OCI-LY3 (cell line): ENCODE data around the gene PITPNC1.

Source experiments
- H2AFZ ChIP-seq: fragments of 200-600, 300-600 bp; shearing (Covaris generic); 2 replicates; pipeline ENCODE4 v1.6.0; 2014; ENCODE audit warnings: antibody characterized with exemption, low read depth, low read length
- H3K27ac ChIP-seq: fragments of 200-600, 300-600 bp; sonication (generic); 2 replicates; pipeline ENCODE4 v1.5.1; 2014; ENCODE audit warnings: mild to moderate bottlenecking, low read length, moderate library complexity, mixed read lengths
- H3K27me3 ChIP-seq: fragments of 200-600, 300-600 bp; sonication (generic); 2 replicates; pipeline ENCODE4 v1.6.1; 2014; ENCODE audit warnings: low read depth, low read length, mixed read lengths
- H3K36me3 ChIP-seq: fragments of 200-600, 300-600 bp; sonication (generic); replicated peaks from 2 replicates; pipeline ENCODE3; 2014; ENCODE audit warnings: low read depth, low read length, mixed read lengths
- H3K4me1 ChIP-seq: fragments of 300-600, 200-600 bp; sonication (generic); 2 replicates; pipeline ENCODE4 v1.6.1; 2014; ENCODE audit warnings: low read length, mixed read lengths
- H3K4me2 ChIP-seq: fragments of 200-600, 300-600 bp; sonication (generic); 2 replicates; pipeline ENCODE4 v1.6.1; 2014; ENCODE audit warnings: low read length, mixed read lengths
- H3K4me3 ChIP-seq: fragments of 300-600, 200-600 bp; sonication (generic); 2 replicates; pipeline ENCODE4 v1.5.1; 2014; ENCODE audit warnings: antibody characterized with exemption, mild to moderate bottlenecking, low read length, moderate library complexity
- H3K79me2 ChIP-seq: fragments of 300-600, 200-600 bp; shearing (Covaris generic); 2 replicates; pipeline ENCODE4 v1.6.1; 2014; ENCODE audit warnings: mild to moderate bottlenecking, low read length, mixed read lengths
- H3K9ac ChIP-seq: fragments of 300-600, 200-600 bp; shearing (Covaris generic); 2 replicates; pipeline ENCODE4 v1.6.0; 2014; ENCODE audit warnings: mild to moderate bottlenecking, low read length, moderate library complexity
- H3K9me3 ChIP-seq: fragments of 200-600, 300-600 bp; shearing (Covaris generic); 2 replicates; pipeline ENCODE4 v1.6.1; 2014; ENCODE audit warnings: low read length, mixed read lengths; ENCODE audit not compliant: insufficient read depth
- H4K20me1 ChIP-seq: fragments of 200-600, 300-600 bp; sonication (generic); 2 replicates; pipeline ENCODE4 v1.6.1; 2016; ENCODE audit warnings: low read length, mixed read lengths; ENCODE audit not compliant: insufficient read depth
- EZH2phosphoT487 ChIP-seq: fragments of 200-600 bp; shearing (Covaris generic); IDR thresholded peaks from 2 replicates; pipeline ENCODE4 v1.6.1; 2018; ENCODE audit warnings: antibody characterized with exemption, mixed run types, low read depth
- TF ChIP-seq, protein P1 (sequence below): fragments of 200-600, 300-600 bp; sonication (generic); IDR thresholded peaks from 2 replicates; pipeline ENCODE4 v1.5.1; 2014; ENCODE audit warnings: antibody characterized with exemption, low read length, low read depth

The PITPNC1 gene

DNA sequence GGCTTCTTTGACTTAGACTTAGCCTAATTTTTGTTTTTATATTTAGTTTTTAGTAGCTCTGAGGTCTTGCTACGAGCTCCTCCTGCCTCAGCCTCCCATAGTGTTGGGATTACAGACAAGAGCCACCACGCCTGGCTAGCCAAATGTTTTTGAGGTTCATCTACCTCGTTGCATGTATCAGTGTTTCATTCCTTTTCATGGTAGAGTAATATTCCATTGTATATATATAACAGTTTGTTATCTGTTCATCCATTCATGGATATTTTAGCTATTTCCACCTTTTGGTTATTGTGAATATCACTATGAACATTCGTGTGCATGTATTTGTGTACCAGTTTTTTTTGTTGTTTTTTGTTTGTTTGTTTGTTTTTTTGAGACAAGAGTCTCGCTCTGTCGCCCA is 352.8 kb downstream of the PITPNC1 start:
- TF ChIP-seq EZH2phosphoT487, result no peak
- TF ChIP-seq, protein P1, sequence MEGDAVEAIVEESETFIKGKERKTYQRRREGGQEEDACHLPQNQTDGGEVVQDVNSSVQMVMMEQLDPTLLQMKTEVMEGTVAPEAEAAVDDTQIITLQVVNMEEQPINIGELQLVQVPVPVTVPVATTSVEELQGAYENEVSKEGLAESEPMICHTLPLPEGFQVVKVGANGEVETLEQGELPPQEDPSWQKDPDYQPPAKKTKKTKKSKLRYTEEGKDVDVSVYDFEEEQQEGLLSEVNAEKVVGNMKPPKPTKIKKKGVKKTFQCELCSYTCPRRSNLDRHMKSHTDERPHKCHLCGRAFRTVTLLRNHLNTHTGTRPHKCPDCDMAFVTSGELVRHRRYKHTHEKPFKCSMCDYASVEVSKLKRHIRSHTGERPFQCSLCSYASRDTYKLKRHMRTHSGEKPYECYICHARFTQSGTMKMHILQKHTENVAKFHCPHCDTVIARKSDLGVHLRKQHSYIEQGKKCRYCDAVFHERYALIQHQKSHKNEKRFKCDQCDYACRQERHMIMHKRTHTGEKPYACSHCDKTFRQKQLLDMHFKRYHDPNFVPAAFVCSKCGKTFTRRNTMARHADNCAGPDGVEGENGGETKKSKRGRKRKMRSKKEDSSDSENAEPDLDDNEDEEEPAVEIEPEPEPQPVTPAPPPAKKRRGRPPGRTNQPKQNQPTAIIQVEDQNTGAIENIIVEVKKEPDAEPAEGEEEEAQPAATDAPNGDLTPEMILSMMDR, result no peak
- Histone ChIP-seq H3K9me3 (no peaks in the 10 kb centered on the region), H2AFZ (no peak overlapping the region), H3K79me2 (peaks cover 29% of the 10 kb centered on the region), H3K4me3 (no peak overlapping the region), H3K27me3 (no peaks in the 10 kb centered on the region), H3K4me2 (no peak overlapping the region), H3K36me3 (peaks cover 63% of the 10 kb centered on the region), H3K27ac (no peak overlapping the region), H3K9ac (no peak overlapping the region), H4K20me1 (no peaks in the 10 kb centered on the region), H3K4me1 (no peaks in the 10 kb centered on the region)

DNA sequence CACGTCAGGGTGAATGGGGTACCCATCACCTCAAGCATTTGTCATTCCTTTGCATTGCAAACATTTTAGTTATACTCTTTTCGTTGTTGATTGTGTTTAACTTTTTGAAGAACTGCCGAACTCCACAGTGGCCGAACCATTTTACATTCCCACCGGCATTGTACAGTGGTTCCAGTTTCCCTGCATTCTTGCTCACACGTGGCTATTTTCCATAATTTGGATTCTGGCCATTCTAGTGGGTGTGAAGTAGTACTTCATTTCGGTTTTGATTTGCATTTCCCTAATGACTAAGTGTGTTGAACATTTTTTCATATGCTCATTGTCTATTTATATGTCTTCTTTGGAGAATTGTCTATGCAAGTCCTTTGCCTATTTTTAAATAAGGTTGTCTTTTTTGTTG is 353.6 kb downstream of the PITPNC1 start:
- no peaks in the 10 kb centered on the region for H3K9me3 ChIP-seq
- H3K36me3 ChIP-seq, result peaks cover 59% of the 10 kb centered on the region
- no peak overlapping the region for H3K4me2 ChIP-seq

DNA sequence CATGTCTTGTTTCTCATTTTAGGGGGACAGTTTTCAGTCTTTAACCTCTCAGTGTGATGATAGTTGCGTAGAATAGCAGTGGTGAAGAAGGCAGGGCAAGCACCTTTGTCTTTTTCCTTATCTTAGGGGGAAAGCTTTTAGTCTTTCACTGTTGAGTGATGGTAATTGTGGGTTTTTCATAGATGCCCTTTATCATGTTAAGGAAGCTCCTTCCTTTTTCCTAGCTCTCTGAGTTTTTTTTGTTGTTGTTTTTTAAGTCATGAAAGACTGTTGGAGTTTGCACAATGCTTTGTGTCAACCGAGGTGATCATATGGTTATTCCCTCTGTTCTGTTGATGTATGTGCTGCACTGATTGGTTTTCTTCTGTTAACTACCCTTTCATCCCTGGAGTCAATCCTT is 356.4 kb downstream of the PITPNC1 start:
- Histone ChIP-seq H3K9me3 (no peaks in the 10 kb centered on the region), H3K9ac (no peak overlapping the region), H3K4me1 (no peaks in the 10 kb centered on the region), H3K27me3 (no peaks in the 10 kb centered on the region), H3K27ac (no peak overlapping the region), H3K4me3 (no peak overlapping the region), H3K4me2 (no peak overlapping the region), H3K36me3 (peaks cover 72% of the 10 kb centered on the region), H2AFZ (no peak overlapping the region), H4K20me1 (no peaks in the 10 kb centered on the region), H3K79me2 (peaks cover 29% of the 10 kb centered on the region)
- TF ChIP-seq EZH2phosphoT487, result no peak
- TF ChIP-seq, protein P1, result no peak

More for the DNA sequence above, 353.6 kb downstream of the PITPNC1 start:
- Histone ChIP-seq H3K27me3 (no peaks in the 10 kb centered on the region), H3K79me2 (peaks cover 29% of the 10 kb centered on the region), H4K20me1 (no peaks in the 10 kb centered on the region), H3K4me1 (no peaks in the 10 kb centered on the region), H3K4me3 (no peak overlapping the region), H3K27ac (no peak overlapping the region), H2AFZ (no peak overlapping the region), H3K9ac (no peak overlapping the region)
- TF ChIP-seq, protein P1, result no peak
- TF ChIP-seq EZH2phosphoT487, result no peak

DNA sequence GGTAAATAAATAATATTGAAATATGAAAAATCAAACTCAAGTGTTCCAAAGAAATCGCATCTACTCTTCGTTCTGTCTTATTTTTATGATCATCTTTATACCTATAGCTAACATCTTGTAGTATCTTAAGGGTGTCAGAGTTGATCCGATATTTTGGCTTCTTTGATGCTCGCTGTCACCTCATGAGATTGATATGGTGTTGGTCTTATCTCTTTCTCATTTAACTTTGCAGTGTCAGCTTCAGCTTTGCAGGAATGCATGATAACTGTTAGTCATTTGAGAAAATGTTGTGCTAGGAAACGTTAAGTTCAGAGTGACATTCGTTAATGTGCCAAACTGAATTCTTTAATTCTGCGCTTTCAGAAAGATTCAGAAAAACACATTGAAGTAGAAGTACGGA is 360.1 kb downstream of the PITPNC1 start:
- H4K20me1 ChIP-seq, result no peaks in the 10 kb centered on the region
- peaks cover 67% of the 10 kb centered on the region for H3K36me3 ChIP-seq
- no peaks in the 10 kb centered on the region for H3K9me3 ChIP-seq
- no peak overlapping the region for H3K27ac ChIP-seq
- peaks cover 12% of the 10 kb centered on the region for H3K79me2 ChIP-seq
- no peaks in the 10 kb centered on the region for H3K27me3 ChIP-seq
- no peaks in the 10 kb centered on the region for H3K4me1 ChIP-seq
- H3K4me3 ChIP-seq, result no peak overlapping the region
- TF ChIP-seq, protein P1, result no peak
- no peak for TF ChIP-seq EZH2phosphoT487
- no peak overlapping the region for H2AFZ ChIP-seq
- no peak overlapping the region for H3K4me2 ChIP-seq
- no peak overlapping the region for H3K9ac ChIP-seq
